Measurements from ENCODE around the gene TBX20. TPM values are rescaled to one million over a fixed set of nuclear protein-coding genes. Genes with fewer than 3 reads are reported as not detected.
"Not testable (repeated sequence)": the region's sequence is repeated elsewhere in the genome, so short reads cannot be mapped to it uniquely, and the experiment has no call there.

Gene TBX20
- total RNA-seq, 1 donor from 2014 or later: not detected

DNA sequence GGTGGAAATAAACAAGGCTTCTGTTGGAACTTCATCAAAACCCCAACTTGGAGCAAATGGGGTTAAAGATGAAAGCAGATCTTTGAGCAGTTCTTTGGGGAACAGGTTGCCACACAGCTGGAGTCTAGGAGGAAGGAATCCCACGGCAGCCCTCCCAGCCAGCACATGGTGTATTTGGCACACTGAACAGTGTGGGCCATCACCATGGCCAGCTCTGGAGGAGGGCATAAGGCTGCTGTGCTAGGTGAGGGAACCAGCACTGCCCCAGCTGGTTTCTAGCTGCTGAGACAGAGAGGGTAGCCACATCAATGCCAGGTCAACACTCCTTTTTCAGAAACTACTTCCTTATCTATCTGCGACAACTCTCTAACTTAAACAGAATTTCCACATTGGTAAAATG is 33.7 kb downstream of the TBX20 start:
- not testable (repeated sequence) for DNase-seq

DNA sequence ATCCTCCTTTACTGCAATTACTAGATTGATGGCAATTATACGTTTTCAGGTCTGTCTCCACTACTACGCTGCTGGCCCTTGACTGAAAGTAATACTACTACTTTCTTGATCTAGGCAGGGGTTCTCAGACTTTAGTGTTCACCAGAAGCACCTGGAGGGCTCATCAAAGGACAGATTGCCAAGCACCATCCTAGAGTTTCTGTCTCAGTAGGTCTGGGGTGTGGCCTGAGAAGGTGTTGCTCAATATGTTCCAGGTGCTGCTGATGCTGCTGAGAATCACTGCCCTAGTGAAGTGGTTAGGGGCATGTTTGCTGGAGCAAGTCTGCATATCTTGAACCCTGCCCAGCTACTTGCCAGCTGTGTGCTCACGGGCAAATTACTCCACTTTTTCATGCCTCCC is 37.9 kb downstream of the TBX20 start:
- not testable (repeated sequence) for DNase-seq

DNA sequence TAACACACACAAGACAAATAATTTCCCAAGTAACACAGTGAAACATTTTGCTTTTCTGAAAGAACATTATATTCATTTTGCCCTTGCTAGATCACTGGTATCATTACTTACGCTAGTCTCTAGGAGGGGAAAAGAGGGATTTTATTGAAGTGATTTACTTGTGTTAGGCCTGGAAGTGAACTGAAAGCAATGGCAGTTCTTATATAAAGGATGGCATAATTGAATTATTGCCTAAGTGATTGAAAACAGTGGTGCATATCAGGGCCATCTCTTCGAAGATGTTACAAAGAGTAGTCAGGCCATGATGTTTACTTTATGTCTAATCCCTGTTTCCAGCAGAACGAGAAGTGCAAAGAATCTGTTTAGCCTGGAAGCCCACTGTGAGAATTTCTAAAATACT is 38.8 kb downstream of the TBX20 start:
- DNase-seq: not testable (repeated sequence)

DNA sequence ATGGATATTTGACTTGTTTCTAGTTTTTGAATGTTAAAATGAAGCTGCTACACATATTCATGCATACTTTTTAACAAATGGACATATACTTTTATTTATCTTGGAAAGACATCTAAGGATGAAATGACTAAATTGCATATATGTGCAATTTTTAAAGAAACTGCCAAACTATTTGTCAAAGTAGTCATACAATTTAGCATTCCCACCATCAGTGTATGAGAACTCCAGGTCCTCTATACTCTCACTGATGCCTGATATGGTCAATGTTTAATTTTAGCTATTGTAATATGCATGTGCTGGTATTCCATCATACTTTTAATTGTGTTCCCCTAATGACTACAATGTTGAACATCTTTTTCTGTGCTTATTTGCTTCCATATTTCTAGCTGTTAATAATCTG is 47.0 kb downstream of the TBX20 start:
- not testable (repeated sequence) for DNase-seq

DNA sequence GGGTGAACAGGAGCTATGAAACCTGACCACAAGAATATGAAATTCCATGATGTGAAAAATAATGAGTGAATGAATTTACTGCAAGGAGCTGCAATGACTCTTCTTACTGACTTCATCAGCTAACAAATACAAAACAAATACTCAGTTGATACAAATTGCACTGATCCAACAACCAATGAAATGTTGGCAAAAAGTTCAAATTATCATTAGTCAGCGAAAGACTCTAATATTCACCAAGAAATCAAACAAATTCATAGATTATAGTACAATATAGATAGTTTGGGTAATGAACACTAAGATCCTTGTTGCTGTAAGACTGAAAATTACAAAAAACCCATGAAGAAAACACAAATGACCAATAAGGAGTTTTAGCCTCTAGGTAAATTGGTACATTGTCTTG is 49.0 kb downstream of the TBX20 start:
- DNase-seq: not testable (repeated sequence)

DNA sequence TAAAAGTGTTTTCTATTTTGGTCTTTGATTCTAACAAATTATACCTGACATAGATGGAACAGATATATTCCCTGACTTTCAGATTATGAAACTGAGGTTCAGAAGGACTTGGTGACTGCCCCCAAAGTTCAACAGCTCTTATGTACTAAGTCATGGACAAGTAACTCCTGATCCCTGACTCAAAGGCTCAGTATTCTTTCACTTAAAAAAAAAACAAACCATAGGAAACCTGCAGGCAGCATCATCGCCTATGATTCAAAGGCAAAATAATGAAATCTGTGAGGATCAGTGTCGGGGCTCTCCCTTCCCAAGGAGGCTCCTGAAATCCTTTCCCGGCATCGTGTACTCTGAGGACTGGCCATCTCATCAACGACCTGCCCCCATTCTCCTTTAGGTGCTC is 49.9 kb downstream of the TBX20 start:
- not testable (repeated sequence) for DNase-seq

DNA sequence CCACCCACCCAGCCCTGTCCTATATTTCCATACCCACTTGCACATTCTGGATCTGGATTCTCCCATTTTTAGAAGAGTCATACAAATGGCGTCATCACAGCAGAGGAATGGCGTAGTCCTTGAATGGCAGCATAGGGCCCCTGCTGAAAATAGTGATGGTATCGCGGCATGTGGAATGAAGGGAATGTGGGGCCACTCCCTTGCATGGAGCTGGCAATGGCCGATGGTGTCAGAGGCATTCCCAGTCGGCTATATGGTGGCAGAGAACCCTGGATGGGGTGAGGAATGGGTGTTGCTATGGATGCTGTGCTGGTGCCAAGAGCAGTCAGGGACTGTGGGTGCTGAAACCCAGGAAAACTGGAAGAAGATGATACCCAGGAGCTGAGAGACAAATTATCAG is 51.5 kb downstream of the TBX20 start:
- DNase-seq: not testable (repeated sequence)

DNA sequence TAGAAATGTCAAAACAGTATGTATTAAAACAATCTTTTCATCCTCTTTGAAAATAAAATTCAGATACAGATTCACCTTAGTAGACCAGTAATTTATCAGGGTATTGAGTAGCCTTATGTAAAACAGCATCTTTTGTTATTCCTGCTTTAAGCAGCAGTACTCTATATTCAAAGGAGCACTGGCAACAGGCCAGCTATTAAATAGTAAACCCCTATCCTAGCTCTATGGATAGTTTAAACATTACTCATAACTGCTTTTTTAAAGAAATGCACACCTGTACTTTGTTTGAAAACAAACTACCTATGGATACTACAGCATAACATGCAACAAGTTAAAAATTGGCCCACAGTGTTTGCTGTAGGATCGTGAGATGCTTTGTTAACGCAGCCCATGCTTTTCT is 53.7 kb downstream of the TBX20 start:
- not testable (repeated sequence) for DNase-seq

DNA sequence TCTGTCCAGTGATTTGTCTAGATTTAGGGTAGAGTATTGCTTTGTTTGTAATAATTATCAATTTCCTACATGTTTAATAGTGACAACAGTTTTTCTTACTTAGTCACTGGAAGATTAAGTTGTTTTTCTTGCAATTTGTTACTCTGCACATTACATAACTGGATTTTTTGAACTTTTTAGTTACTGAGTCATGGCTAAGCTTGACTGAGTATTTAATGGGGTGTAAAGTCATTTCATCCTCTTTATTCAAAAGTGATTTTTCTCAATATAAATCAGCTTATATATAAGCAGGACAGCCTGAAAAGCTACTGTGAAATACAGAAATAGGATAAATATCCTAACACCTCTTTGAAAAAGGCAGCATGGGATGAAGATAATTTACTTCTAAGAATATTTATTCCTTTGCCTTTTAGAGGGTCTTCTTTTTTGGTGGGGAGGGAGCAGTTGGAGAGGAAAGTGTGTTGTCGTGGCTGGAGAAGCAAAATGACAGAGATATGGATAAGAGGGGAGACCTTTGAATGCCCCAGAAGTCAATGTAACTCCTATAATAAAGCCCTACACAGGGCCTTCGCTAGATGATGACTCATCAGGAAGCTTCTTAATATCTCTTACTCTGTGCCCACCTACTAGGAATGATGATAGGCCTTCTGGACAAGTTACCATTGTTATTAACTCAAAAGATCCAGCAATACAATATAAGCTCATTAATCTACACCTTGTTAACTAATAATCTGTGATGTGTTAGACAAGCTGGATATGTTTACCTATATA is 55.3 kb downstream of the TBX20 start:
- DNase-seq: not testable (repeated sequence)

DNA sequence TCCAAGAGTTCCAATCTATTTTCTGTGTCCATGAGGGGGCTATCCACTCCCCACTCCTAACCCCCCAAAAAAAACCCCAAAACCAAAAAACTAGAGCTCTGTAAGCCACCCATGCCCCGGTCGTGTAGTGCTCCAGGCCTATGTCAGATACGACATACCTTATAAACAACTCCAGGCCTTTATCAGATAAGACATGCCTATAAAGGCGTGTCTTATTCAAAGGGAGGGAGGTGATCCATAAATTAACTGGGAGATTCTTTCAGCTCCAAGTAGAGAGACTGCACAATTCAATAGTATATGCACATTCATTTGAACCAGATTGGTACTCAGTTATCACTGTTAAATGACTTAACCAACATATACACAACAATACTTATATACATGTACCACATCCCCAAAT is 62.3 kb downstream of the TBX20 start:
- not testable (repeated sequence) for DNase-seq

DNA sequence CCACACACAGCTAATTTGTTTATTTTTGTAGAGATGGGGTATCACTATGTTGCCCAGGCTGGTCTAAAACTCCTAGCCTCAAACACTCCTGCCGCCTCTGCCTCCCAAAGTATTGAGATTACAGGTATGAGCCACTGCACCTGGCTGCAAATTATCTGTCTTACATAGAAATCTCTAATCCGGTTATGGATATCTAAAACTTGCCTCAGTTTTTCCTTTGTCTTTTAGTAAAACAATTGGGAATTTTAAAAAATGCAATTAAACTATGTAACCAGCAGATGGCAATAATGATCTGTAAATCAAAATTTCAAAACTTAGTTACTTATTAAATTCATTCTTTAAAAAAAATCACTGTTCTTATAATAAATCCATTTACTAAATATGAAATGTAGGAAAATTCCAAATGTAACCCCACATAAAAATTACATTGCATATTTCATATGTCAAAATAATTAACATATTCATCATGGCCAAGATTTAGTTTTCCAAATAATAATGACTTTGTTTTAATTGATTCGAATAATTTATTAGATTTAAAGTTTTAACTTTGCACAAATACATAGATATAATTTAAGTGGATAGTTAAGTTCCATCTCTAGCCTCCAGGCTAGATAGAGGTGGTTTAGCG is 63.6 kb downstream of the TBX20 start:
- not testable (repeated sequence) for DNase-seq

DNA sequence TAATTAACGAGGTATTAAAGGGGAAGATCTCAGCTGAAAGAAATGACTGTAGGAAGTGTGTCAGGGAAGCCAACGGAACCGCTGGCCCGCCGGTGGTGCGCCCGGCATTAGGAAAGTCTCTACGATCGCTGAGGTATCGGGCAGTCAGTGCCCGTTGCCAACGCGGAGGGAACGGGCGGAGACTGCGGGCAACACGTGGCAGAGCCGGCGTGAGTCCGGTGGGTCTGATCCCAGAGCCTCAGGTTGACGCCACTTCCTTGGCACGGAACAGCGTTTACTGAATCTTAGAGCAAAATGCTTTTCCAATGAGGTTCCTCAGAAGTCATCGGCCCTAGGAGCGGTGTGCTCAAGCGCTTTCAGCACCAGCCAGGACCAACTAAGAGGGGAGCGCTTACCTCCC is 67.1 kb downstream of the TBX20 start:
- peak; percentile 26 for DNase-seq

DNA sequence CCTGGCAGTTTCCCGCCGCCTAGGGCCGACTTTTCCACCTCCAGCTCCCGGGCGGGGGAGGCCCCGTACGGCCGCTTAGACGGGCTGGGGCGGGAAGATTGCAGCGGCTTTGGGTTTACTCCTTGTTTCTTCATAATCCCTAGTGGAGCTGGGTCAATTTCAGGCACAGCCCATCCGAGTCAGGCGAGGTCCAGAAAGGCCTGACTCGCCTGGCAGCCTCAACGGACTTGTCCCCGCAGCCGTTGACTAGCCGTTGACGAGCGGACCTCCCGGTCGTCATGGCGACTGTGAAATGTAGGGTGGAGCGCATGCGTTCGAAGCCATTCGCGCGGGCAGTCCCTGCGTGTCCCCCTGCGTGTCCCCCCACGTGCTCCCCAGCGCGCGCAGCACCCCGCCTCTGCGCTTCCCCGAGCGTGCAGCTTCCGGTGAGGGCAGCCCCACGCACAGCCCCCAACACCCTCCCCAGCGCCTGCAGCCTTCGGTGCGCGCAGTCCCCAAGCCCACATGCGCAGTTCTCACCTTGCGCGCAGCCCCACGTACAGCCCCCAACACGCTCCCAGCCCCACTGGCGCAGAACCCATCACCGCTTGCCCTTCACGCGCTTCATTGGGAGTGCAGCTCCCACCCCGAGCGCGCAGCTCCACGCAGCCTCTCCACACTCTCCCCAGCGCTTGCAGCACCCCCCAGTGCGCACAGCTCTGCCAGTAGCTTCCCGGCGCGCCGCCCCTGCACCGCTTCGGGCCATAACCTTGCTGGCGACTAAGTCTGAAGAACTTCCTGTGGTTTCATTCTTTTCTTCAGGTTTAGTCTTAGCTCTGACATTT is 67.8 kb downstream of the TBX20 start:
- DNase-seq: peak; percentile 78

DNA sequence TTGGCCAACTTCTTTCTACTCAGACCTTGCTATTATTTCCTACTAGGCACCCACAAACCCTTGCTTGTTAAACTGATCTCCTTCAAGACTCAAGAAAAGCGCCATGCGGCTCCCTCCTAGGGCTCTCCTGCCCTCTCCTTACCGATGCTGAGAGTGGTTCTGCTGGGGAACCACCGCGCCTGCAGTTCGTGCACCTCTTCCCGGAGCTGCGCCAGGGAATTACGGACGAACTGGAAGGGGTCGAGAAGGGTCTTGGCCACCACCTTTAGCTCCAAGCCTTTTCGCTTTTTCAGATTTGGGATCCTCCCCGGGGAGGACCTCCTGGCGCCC is 68.4 kb downstream of the TBX20 start:
- not testable (repeated sequence) for DNase-seq

DNA sequence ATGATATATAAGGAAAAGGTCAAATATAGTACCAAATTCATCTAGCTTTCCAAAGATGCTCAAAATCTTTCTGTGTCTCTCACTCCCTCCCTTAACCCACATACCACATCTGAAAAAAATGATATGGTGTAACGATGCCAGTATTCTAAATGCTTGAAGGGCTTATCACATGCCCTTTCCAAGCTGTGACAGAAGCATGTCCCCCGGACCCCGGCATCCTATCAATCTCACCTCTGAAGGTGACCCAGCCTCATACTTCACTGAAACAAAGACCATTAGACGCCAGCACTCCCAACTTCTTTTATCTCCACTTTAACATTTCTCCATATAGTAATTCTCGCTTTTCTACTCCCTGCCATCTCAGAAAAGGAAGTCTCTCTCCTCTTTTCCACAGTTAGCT is 68.9 kb downstream of the TBX20 start:
- DNase-seq: not testable (repeated sequence)

DNA sequence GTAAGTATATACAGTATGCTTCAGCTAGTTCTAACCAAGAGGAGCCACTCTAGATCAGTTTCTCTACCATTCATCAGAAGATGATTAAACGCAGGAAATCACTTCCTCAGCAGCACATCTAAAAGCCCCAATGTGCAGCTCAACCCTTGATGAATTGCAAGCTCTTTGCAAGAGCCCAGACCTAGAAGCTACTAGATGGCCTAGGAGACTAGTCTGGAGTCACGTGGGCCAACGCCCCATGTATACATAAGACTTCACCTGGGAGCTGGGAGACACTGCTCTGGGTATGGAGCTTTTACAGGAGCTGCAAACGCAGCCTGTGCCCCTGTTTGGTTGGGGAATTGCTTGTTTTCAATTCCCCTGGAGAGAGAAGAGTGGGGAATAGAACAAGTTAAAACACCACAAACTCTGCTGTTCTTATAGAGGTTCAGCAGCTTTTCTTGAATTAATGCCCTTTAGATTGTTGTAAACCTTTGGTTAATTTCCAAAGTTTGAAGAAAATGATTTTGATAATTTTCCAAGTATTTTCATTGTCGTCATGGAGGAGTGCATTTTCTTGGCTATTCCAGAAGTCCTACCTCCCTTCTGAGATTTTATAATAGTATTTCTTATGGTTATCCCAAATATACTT is 69.9 kb downstream of the TBX20 start:
- not testable (repeated sequence) for DNase-seq

DNA sequence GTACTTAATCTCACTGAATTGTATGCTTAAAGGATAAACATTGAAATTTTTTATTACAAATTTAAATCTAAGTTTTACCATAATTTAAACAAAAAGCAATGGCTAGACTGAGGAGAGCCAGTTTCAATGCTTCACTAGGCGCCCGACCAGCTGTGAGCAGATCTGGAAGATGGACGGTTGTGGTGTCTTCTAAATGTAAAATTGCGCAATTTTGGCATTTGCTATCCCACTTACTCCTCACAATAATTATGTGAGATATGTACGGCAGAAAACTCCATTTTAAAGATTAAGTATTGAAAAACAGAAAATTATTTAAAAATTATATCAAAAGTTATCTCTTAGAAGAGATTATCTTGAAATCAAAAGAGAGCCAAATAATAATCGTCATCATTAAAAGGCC is 73.2 kb downstream of the TBX20 start:
- not testable (repeated sequence) for DNase-seq

DNA sequence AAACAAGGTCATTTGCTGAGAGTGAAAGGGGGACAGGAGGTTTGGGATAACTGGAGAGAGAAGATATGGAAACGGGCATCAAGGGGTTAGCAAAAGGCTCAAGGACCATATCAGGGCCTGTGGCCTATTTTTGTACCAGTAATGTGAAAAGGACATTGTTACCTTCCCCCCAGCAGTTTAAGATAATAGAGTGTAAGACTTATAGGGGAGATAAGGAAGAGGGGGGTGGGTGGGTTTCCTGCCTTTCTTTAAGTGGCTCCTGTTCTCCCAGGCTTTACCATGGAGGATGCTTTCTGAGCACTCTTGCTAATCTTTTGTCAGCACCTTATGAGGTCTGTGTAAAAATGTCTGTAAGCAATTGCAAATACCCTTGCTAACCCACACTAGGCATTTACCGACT is 80.7 kb downstream of the TBX20 start:
- not testable (repeated sequence) for DNase-seq

DNA sequence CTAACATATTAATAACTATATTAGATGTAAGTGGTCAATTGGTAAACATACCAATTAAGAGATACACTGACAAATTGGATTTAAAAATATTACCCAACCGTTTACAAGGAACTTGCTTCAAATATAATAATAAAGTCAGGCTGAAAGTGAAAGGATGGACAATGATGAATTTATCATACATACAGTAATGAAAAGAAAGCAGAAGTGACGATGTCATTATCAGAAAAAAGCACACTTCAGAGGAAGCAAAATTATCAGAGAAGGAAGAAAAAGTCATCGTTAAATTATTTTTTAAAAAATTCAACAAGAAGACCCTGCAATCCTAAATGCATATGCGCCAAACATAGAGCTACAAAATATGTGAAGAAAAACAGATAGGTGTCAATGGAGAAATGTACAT is 81.8 kb downstream of the TBX20 start:
- not testable (repeated sequence) for DNase-seq

DNA sequence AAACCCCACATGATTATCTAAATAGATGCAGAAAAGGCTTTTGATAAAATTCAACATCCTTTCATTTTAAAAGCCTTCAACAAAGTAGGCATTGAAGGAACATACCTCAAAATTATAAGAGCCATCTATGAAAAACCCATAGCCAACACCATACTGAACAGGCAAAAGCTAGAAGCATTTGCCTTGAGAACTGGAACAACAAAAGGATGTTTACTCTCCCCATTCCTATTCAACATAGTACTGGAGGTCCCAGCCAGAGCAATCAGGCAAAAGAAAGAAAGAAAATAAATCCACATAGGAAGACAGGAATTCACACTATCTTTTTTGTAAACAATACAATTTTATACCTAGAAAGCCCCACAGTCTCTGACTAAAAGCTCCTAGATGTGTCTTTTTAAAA is 86.2 kb downstream of the TBX20 start:
- DNase-seq: not testable (repeated sequence)

DNA sequence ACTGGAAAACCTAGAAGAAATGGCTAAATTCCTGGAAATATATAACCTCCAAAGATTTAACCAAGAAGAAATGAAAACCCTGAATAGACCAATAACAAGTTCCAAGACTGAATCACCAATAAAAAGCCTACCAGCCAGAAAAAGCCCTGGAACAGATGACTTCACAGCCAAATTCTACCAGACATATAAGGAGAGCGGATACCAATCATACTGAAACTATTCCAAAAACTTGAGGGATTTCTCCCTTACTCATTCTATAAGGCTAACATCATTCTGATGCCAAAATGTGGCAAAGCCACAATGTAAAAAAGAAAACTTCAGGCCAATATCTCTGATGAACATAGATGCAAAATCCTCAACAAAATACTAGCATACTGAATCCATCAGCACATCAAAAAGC is 86.7 kb downstream of the TBX20 start:
- DNase-seq: not testable (repeated sequence)

DNA sequence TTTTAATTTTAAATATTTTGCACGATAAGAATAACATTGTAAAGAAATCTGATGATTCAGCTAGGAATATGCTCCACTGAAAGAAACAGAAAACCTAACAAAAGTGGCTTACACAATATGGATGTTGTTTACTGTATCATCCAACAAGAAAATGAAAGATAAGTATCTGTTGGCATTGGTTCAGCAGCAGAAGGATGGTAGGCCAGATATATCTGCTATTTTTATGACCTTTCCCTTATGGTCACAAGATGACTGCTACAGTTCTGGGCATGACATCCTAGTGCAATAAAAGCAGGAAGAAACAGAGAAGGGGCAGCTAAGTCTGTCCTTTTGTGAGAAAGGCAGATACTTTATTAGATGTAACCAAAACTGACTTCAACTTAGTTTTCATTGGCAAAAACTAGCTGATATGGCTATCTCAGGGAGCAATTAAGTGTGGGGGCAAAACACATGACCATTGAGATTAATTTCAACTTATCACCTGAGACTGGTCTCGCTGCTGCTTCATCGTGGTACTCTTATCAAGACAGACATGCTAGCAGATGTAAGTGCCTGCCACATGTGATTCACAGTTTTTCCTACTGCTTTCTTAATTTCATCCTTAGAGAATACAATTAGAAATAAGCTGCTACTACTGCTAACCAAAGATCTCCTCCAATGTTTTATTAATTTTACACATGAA is 92.7 kb downstream of the TBX20 start:
- not testable (repeated sequence) for DNase-seq

All from occipital lobe (tissue), 2 donors.